Right cardiac atrium (tissue), 5 donors: Measurements from ENCODE around the gene ASCL5. TPM values are rescaled to one million over a fixed set of nuclear protein-coding genes. Genes with fewer than 3 reads are reported as not detected.

Experiments
- ATAC-seq, 2 donors: fragments of 200-7000 bp; cut with Tn5 transposase; one replicate each; pipeline versions ENCODE4 v1.8.0 to v1.9.1; 2020; ENCODE audit warnings: moderate library complexity in 2 of 2, mild to moderate bottlenecking in 1 of 2
- DNase-seq, 3 donors: peaks; one replicate each; pipeline ENCODE4 v3.0.0-alpha.2; 2020
- H3K27ac ChIP-seq: one replicate; pipeline ENCODE4 v1.5.1; 2013; ENCODE audit warnings: mild to moderate bottlenecking, low read length, control low read depth, moderate library complexity
- H3K27me3 ChIP-seq: one replicate; pipeline ENCODE4 v1.6.1; 2013; ENCODE audit not compliant: control insufficient read depth, insufficient read depth
- H3K4me1 ChIP-seq: one replicate; pipeline ENCODE4 v1.6.1; 2013; ENCODE audit warnings: low read length; ENCODE audit not compliant: control insufficient read depth, insufficient read depth
- H3K4me3 ChIP-seq: one replicate; pipeline ENCODE4 v1.5.1; 2013; ENCODE audit warnings: low read length, control low read depth
- H3K9me3 ChIP-seq: one replicate; pipeline ENCODE4 v1.6.1; 2013; ENCODE audit warnings: low read length; ENCODE audit not compliant: control insufficient read depth
- WGBS: extraction: QIAGEN DNeasy Blood & Tissue Kit; methylation state at CpG from one replicate; pipeline ENCODE4 v1.1.7; 2013; 5-methylcytosine and 5-hydroxymethylcytosine counted together
- intact Hi-C, 4 donors: fragments of 100-400 bp; cut with DNase I; formaldehyde crosslinking; loops; one replicate each; pipeline versions ENCODE4 v1.11.0 to v1.14.0; 2022 to 2023
- long read RNA-seq, 4 donors: library from polyadenylated mRNA; unstranded; transcript quantifications; one replicate each; pipeline ENCODE4 v2.0.0, GENCODE V29; 2020 to 2021
- polyA plus RNA-seq: library from polyadenylated mRNA; stranded (reverse); fragments of 200-250 nt; gene quantifications from one replicate; pipeline ENCODE4 v1.2.3, GENCODE V29; 2013
- total RNA-seq, 4 donors: library from RNA; stranded (reverse); fragmentation: NEBNext Ultra II Directional; extraction: Animal tissue kit (Norgen Biotek cat#: 25700); gene quantifications; one replicate each; pipeline ENCODE4 v1.2.1, GENCODE V29; 2021
- donor health status: healthy with polysubstance abuse.
- donor health status: DM: no; HTN: yes; CAD: no.
- donor health status: DM: no; HTN: no; CAD: no.
- donor health status: DM: no; HTN: yes; CAD: no; lungs with severe emphysema.
- donor health status: DM: yes; HTN: yes; CAD: no.

ASCL5 gene, protein sequence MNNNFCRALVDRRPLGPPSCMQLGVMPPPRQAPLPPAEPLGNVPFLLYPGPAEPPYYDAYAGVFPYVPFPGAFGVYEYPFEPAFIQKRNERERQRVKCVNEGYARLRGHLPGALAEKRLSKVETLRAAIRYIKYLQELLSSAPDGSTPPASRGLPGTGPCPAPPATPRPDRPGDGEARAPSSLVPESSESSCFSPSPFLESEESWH
- total RNA-seq = not detected
- polyA plus RNA-seq = not detected
- long read RNA-seq, donor 1 = 0 reads
- long read RNA-seq, donor 2 = 0 reads
- long read RNA-seq, donor 3 = 0 reads
- long read RNA-seq, donor 4 = 0 reads

DNA sequence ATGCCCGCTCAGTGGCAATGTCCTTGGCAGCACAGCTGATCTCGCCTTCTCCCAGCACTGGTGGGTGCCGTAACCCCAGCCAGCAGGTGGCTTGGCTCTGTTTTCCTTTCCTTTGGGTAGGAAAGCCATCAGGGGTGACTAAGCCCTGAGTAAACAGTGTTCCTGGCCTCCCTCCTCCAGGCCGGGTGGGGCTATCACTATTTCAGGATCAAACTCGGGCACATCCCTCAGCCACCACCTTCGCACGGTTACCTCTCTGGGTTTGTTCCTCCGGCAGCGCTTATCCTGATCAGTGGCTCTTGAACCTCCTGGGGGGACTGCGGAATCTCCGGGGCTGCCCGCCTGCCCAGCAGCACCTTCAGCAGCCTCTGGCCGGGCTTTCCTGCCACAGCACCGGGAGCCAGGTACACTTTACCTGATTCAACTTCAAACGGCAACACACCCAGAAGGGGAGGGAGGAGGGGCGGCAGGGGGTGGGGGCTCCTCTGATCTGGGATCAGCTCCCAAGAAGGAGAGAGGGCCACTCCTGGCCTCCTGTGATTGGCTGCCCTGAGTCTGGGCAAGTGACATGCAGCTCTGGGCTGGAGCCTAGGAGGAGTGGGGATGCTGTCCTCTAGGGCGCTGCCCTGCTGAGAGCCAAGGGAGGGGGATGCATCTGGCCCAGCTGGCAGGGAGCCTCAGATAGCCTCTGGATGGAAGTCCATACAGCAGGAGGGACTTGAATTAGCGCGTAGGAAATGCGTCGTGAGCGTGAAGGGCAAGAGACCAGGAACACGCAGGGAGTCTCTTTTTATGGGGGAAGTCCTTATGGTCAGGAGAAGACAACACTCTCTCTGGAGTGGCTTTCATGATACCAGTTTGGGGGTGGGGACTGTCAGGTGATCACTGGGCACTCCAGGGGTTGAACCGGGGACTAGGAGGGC, at the start of gene ASCL5:
ASCL5 (minus strand) TSS at position 353 of the 923 bp plus-strand sequence. CDS start 11,812 bp downstream, outside the sequence.
- Histone ChIP-seq H3K9me3 (no peaks in the 10 kb centered on the region), H3K27me3 (no peaks in the 10 kb centered on the region), H3K27ac (no peak within 1 kb of the TSS), H3K4me1 (no peaks in the 10 kb centered on the region), H3K4me3 (no peak within 1 kb of the TSS)
- intact Hi-C loops = no loop called here
- ATAC-seq = no peak
- 75% methylated on average over 24 of the region's 24 CpGs for WGBS
- DNase-seq = peak in 1 of 3 donors; percentile 32

DNA sequence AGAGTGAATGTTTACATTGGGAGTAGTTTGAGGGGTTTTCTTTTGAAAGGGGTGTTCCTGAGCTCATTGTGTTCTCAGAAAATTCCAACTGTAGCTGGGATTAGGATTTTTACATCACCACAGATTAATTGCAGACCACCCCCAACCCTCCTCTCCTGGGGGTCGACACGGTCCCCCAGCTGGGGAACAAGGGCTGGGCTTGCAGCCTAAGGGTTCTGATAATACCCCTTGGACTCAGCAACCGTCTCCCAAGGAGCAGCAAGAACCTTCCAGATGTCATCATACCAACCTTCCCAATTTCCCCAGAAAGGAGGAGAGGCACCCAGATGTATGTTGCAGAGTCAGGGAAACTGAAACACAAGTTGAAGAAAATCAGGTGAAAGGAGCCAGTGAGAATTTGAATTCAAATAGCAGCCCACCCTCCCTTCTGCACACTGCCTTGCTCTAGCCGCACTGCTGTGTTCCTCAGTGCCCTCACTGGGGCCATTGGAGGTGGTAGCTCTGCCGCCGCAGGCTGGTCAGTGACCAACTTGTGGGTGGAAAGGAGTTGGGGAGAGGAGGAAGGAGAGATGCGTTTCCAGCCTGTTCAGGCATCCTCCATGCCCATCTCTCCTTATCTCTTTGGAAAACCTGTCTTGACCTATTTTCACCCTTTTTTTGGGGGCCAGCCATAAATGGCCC, 49.0 kb upstream of the ASCL5 start:
- intact Hi-C loops = no loop called here
- H3K27ac ChIP-seq = no peak overlapping the region
- H3K4me3 ChIP-seq = no peak overlapping the region
- H3K9me3 ChIP-seq = peaks cover 3% of the 10 kb centered on the region
- H3K27me3 ChIP-seq = no peaks in the 10 kb centered on the region
- ATAC-seq (no peak), DNase-seq (no peak)
- H3K4me1 ChIP-seq = no peaks in the 10 kb centered on the region
- WGBS = 79% methylated on average over 7 of the region's 7 CpGs

DNA sequence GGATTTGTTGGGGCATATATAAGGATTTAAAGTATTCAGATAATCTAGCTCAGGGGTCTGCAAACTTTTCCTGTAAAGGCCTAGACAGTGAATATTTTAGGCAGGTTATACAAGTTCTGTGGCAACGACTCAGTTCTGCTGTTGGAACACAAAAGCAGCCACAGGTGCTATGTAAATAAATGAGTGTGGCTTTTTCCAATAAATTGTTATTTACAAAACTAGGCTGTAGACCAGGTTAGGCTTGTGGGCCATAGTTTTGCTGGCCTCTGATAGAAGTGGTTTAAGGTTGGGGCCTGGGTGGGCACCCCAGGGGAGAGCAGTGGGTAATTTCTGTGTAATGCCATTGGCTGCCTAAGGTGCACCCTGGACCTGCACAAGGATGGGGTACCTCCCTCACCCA, 46.8 kb upstream of the ASCL5 start:
- DNase-seq (no peak), ATAC-seq (no peak)
- no peaks in the 10 kb centered on the region for H3K9me3 ChIP-seq
- WGBS = 95% methylated on average over 1 of the region's 1 CpG
- H3K27ac ChIP-seq = no peak overlapping the region
- H3K27me3 ChIP-seq = no peaks in the 10 kb centered on the region
- no peak overlapping the region for H3K4me3 ChIP-seq
- peaks cover 3% of the 10 kb centered on the region for H3K4me1 ChIP-seq
- intact Hi-C loops = no loop called here

DNA sequence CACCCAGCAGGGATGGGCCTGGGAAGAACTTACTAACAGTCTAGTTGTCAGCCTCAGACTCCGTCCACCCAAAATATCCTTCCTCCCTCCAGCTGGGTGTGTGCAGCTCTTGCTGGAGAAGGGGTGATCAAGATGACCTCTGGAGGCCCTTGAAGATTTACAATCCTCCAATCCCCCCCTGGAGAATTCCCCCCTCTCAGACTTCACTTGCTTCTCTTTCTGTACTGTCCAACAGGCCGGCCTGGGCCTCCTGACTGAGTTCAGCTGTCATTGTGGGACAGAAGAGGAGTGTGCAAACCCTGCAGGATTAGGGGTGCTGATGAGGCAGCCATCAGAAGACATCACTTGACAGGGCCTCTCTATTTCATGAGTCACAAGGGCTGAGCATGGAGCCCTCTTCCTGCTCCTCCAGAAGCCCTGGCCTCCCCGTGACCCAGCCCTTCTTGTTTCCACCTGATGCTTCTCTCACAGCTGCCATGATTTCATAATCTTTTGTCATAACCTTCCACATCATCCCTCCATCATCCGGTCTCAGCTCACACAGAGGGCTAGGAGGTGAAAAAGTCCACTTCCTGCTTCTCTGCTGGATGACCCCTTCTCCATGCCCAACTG, 46.1 kb upstream of the ASCL5 start:
- no peak for DNase-seq
- no peak overlapping the region for H3K27ac ChIP-seq

DNA sequence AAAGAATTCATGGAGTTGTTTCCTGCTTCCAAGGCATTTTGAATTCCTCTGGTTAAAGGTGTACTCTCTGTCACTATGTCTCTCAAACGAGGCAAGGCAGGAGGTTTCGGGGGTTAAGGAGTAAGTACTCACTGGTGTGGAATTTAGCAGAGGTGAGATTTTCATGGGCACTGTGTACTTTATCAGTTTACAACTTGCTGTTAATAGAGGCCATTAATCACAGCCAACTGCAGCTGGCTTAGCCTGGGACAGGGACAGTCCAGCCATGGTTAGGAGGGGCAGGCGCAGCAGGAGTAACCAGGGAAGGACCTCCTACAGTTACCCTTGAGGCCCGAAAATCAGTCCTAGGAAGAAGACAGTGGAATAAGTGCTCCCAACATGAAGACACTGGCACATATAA, 45.3 kb upstream of the ASCL5 start:
- intact Hi-C loops = no loop called here
- no peak overlapping the region for H3K4me3 ChIP-seq
- DNase-seq (peak in 1 of 3 donors; percentile 60), ATAC-seq (peak in 1 of 2 donors; percentile 3)
- no peaks in the 10 kb centered on the region for H3K9me3 ChIP-seq
- H3K27ac ChIP-seq = peak overlapping the region; percentile 64
- H3K4me1 ChIP-seq = peaks cover 3% of the 10 kb centered on the region
- H3K27me3 ChIP-seq = no peaks in the 10 kb centered on the region
- 67% methylated on average over 4 of the region's 4 CpGs for WGBS

More for the DNA sequence above, 46.1 kb upstream of the ASCL5 start:
- intact Hi-C loops = no loop called here
- 87% methylated on average over 4 of the region's 4 CpGs for WGBS
- Histone ChIP-seq H3K9me3 (no peaks in the 10 kb centered on the region), H3K27me3 (no peaks in the 10 kb centered on the region), H3K4me3 (no peak overlapping the region), H3K4me1 (peaks cover 3% of the 10 kb centered on the region)
- no peak for ATAC-seq

DNA sequence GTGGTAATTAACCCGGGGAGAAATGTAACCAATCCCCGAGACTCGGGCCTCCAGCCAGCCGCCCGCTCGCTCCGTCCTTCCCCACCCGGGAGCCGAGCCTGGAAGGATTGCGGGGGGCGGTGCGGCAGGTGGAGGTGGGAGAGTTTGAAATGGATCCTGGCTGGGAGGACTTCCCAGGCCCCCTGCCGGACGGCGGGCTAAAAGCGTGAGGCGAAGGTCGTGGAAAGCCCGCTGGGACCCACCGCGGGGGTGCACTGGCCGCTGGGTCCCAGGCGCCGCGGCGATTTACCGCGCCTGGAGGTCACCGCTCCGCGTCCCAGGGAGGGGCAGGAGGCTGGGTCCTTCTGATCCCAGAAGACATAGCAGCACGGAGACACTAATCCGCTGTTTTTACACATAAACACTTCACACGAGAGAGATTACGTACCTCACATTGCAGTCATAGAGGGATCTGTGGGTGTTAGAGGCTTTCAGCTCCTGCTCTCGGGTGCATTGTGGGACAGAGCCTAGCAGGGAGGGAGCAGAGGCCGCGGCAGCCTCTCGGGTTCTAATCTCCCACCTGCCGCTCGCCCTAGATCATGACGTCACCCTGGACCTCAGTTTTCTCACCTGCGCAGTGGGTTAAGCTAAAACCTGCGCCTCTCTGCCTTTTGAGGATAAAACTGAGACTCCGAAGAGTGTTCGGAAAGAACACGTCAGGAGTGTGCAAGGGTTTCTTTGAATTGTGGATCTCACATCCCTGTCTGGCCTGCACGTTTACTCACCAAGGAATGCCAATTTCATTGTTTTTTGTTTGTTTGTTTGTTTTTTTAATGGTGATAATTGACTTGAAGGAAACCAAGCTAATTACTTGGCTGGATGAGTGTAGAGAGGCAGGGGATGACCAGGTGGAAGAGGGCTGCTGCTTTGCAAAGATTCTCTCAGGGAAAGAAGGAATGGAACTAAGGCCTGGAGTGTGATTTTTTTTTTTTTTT, 44.4 kb upstream of the ASCL5 start:
- H3K9me3 ChIP-seq = no peaks in the 10 kb centered on the region
- H3K4me1 ChIP-seq = peaks cover 3% of the 10 kb centered on the region
- 8% methylated on average over 48 of the region's 48 CpGs for WGBS
- peak overlapping the region; percentile 68 for H3K27ac ChIP-seq
- H3K27me3 ChIP-seq = no peaks in the 10 kb centered on the region
- intact Hi-C loops = no loop called here
- peak overlapping the region; percentile 66 for H3K4me3 ChIP-seq
- peak; percentile 55 to 65 (median 60) for DNase-seq
- peak; percentile 55 to 62 for ATAC-seq

DNA sequence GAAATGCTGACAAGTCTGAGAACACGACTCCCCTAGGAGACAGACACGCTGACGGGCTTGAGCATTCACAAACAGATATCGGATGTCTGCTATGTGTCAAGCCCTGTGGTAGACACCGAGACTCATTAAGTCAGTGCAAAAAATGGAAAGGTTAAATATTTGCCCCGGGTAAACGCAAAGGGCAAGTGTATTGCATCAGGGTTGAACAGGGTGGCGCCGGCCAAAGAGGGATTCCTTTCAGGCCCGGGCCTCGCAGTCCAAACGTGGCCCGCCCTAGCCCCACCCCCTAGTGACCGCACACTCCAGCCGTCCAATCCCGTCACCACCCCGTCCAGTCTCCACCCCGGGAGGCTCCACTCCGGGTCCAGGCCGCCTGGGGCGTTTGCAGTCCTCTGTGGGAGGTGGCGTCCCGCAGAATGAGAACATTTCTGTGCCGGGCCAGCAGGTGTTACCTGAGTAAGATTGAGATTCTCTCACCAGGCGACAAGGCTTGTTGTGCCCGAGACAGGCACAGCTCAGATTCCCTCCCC, 43.6 kb upstream of the ASCL5 start:
- 4% methylated on average over 26 of the region's 26 CpGs for WGBS
- Histone ChIP-seq H3K27ac (peak overlapping the region; percentile 68), H3K9me3 (no peaks in the 10 kb centered on the region), H3K4me1 (peaks cover 3% of the 10 kb centered on the region), H3K27me3 (no peaks in the 10 kb centered on the region), H3K4me3 (peak overlapping the region; percentile 66)
- ATAC-seq = peak; percentile 99
- peak; percentile 96 to 98 (median 97) for DNase-seq
- intact Hi-C loops = no loop called here

DNA sequence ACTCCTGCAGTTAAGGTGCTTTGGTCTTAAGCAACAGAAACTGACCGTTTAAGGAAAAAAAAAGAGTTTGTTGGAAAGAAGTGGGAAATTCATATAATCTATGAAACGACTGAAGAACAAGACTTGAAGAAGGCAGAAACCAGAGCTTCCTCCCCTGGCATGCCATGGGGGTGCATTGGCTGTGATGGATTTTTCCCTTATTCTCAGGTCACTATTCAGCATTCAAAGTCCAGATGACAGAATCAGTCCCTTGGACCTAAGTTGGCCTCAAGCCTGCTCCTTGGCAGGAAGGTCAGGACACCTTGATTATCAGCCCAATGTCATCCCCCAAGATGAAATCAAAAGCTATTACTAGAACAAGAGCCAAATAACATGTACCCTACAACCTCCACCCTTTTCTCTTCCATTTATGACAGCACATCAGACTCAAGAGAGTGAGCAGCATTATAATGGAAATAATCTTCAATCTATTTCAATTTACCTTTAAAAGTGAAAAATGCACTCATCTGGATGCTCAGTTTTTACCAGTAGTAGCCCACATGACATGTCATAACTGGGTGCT, 43.1 kb upstream of the ASCL5 start:
- intact Hi-C loops = no loop called here
- H3K27ac ChIP-seq = peak overlapping the region; percentile 41
- WGBS = 67% methylated on average over 2 of the region's 2 CpGs
- H3K27me3 ChIP-seq = no peaks in the 10 kb centered on the region
- ATAC-seq (no peak), DNase-seq (no peak)
- H3K4me1 ChIP-seq = peaks cover 3% of the 10 kb centered on the region
- no peak overlapping the region for H3K4me3 ChIP-seq
- no peaks in the 10 kb centered on the region for H3K9me3 ChIP-seq

DNA sequence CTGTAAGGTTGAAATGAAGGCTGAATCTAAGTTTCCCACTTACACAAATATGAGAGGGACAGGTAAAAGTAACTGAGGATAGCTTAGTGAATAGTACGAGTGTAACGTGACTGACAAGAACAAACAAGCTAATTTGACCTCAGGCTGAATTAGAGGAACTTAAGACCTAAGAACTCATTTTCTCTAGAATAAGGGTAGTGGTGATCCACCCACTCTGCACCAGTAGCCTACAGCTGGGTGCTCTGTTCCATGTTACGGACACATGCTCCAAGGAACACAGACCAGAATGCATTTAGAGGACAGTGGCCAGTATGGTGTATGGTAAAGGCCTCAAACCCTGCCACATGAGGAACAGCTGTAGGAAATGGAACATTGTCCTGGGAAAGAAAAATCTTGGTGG, 42.2 kb upstream of the ASCL5 start:
- DNase-seq (no peak), ATAC-seq (no peak)
- Histone ChIP-seq H3K9me3 (no peaks in the 10 kb centered on the region), H3K27me3 (no peaks in the 10 kb centered on the region), H3K4me3 (no peak overlapping the region), H3K4me1 (peaks cover 3% of the 10 kb centered on the region), H3K27ac (peak overlapping the region; percentile 33)
- intact Hi-C loops = no loop called here
- WGBS = 97% methylated on average over 3 of the region's 3 CpGs
